Neutrophil (primary cell): ENCODE measurements around the gene TWIST2.

Experiments
- H3K27ac ChIP-seq: fragments of 200-600 bp; sonication (generic); 2 replicates; pipeline ENCODE4 v1.5.1; 2016; ENCODE audit warnings: mild to moderate bottlenecking, moderate library complexity
- H3K27me3 ChIP-seq: fragments of 200-600 bp; sonication (generic); 2 replicates; pipeline ENCODE4 v1.6.0; 2016; ENCODE audit warnings: mild to moderate bottlenecking
- H3K36me3 ChIP-seq: fragments of 200-600 bp; sonication (generic); 2 replicates; pipeline ENCODE4 v1.5.1; 2017
- H3K4me1 ChIP-seq, 2 experiments: fragments of 200-600 bp in 1 of 2; sonication (generic) in 1 of 2; 1 replicate in 1 of 2; 2 replicates in 1 of 2; pipeline versions ENCODE4 v1.5.1 to v1.6.1; 2013 to 2016; ENCODE audit warnings: low read depth in 1 of 2, low read length in 1 of 2, mild to moderate bottlenecking in 1 of 2, moderate library complexity in 1 of 2; ENCODE audit not compliant: control insufficient read depth in 1 of 2, insufficient read depth in 1 of 2
- H3K4me3 ChIP-seq, 2 experiments: fragments of 200-600 bp in 1 of 2; sonication (generic) in 1 of 2; 1 replicate in 1 of 2; 2 replicates in 1 of 2; pipeline ENCODE4 v1.5.1; 2013 to 2016; ENCODE audit warnings: low read depth in 1 of 2, low read length in 1 of 2, mild to moderate bottlenecking in 1 of 2, moderate library complexity in 1 of 2
- H3K9me3 ChIP-seq: fragments of 200-600 bp; sonication (generic); 2 replicates; pipeline ENCODE4 v1.5.1; 2016
- TF ChIP-seq, protein P1 (sequence below): fragments of 200-600 bp; sonication (generic); IDR thresholded peaks from 2 replicates; pipeline ENCODE4 v1.5.1; 2016; ENCODE audit warnings: antibody characterized with exemption

TWIST2 gene

DNA sequence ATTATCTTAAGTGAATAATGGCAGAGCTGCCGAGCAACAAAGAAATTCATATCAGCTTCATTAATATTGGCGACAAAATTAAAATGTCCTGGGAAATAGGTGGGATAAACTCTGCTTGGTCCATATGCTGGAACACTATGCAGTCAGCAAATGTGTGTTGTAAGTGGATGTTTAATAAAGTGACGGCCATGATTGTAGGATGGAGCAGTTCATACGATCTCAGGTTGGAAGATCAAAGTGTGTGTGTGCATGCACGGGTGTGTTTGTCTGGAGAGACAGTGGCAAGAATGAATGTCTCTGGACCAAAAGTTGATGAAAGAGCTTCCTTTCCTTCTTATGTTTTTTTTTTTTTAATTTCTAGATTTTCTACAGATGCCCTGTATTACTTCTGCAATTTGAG lies 14.8 kb downstream of the TWIST2 start:
- H3K4me3 ChIP-seq = no peak overlapping the region
- H3K4me1 ChIP-seq = peaks cover 9 to 11% of the 10 kb centered on the region in 2 experiments
- peaks cover 55% of the 10 kb centered on the region for H3K27me3 ChIP-seq
- H3K36me3 ChIP-seq = no peaks in the 10 kb centered on the region
- H3K9me3 ChIP-seq = no peaks in the 10 kb centered on the region
- TF ChIP-seq, protein P1, sequence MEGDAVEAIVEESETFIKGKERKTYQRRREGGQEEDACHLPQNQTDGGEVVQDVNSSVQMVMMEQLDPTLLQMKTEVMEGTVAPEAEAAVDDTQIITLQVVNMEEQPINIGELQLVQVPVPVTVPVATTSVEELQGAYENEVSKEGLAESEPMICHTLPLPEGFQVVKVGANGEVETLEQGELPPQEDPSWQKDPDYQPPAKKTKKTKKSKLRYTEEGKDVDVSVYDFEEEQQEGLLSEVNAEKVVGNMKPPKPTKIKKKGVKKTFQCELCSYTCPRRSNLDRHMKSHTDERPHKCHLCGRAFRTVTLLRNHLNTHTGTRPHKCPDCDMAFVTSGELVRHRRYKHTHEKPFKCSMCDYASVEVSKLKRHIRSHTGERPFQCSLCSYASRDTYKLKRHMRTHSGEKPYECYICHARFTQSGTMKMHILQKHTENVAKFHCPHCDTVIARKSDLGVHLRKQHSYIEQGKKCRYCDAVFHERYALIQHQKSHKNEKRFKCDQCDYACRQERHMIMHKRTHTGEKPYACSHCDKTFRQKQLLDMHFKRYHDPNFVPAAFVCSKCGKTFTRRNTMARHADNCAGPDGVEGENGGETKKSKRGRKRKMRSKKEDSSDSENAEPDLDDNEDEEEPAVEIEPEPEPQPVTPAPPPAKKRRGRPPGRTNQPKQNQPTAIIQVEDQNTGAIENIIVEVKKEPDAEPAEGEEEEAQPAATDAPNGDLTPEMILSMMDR = no peak
- H3K27ac ChIP-seq = no peak overlapping the region

DNA sequence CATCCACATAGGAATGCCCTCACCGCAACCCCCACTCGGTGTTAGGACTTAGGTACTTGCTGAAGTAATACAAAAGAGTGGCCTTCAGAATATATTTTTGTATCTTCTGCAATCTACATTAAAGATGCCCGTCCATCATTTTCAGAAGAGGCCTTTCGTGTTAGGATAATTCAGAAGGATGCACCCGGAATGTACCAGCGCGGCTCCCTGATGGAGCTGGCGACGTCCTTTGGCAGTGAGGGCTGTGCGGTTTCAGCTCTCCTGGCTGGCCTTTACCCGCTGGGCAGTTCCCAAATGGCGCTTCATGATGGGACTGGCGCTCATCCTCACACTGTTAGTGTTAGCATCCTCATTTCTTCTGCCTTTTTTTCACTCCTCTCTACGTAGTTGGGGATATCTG lies 15.3 kb downstream of the TWIST2 start:
- no peak overlapping the region for H3K4me3 ChIP-seq
- peaks cover 4 to 6% of the 10 kb centered on the region in 2 experiments for H3K4me1 ChIP-seq
- no peaks in the 10 kb centered on the region for H3K36me3 ChIP-seq
- no peaks in the 10 kb centered on the region for H3K9me3 ChIP-seq
- H3K27me3 ChIP-seq = peaks cover 60% of the 10 kb centered on the region
- TF ChIP-seq, protein P1 = no peak
- no peak overlapping the region for H3K27ac ChIP-seq

DNA sequence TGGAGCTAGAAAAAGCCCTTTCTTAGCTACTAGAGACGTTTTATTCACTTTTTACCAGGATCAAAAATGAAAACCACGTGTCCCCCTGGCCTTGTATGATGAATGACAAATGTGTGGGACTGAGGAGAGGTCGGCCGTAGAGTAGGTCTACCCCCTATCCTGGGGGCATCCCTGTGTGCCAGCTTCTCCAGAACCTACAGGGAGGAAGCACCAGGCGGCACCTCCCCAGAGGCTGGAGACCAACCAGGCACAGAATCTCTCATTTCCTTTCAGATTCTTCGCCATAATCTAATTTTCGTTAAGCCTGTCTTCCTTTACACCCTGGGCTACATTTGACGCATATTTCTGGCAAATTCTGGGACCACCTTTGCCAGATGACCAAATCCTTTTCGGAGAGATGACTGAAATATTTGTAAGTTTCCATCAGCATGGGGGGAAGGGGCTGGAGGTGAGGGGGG lies 15.9 kb downstream of the TWIST2 start:
- TF ChIP-seq, protein P1 = no peak
- Histone ChIP-seq H3K27me3 (peaks cover 65% of the 10 kb centered on the region), H3K36me3 (no peaks in the 10 kb centered on the region), H3K4me3 (no peak overlapping the region), H3K4me1 (peaks cover 0 to under 1% of the 10 kb centered on the region in 2 experiments), H3K27ac (no peak overlapping the region), H3K9me3 (no peaks in the 10 kb centered on the region)

DNA sequence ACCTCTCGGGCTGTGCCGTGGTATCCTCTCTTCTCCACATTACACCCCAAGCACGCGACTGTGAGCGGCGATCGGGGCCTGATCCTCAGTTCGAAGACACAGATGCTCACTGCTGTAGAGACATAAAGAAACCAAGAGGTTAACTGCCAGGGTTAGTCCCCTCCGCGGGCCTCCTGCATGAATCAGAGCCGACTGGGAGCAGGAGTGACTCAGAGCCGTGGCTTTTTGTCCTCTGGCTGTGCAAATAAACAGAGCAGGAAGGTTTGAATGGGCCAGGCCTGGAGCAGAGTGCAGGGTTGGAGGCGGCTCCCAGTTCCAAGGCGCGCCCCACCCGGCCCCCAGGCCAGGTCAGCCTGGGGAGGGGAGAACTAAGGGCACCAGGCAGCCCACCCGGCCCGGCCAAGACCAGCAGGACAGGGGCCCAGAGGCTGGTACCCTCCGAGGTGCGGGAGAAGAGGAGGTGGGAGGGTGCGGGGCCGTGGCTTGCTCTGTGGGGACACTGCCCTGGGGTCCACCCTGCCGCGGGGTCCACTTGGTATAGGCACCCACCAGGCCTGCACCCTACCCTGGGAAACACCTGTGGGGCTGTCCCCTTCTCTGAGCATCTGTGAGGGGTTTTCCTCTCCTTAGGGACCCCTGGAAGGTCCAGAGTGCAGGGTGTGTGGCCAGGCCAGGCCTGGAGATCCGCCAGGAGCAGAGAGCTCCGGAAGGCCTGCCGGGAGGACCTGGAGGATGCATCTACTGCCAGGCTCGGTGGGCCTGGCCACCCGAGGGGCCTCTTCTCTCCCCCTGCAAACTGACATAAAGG lies 16.5 kb downstream of the TWIST2 start:
- H3K4me3 ChIP-seq = no peak overlapping the region
- peaks cover 65% of the 10 kb centered on the region for H3K27me3 ChIP-seq
- TF ChIP-seq, protein P1 = no peak
- H3K4me1 ChIP-seq = no peaks in the 10 kb centered on the region
- H3K36me3 ChIP-seq = no peaks in the 10 kb centered on the region
- H3K27ac ChIP-seq = no peak overlapping the region
- no peaks in the 10 kb centered on the region for H3K9me3 ChIP-seq

DNA sequence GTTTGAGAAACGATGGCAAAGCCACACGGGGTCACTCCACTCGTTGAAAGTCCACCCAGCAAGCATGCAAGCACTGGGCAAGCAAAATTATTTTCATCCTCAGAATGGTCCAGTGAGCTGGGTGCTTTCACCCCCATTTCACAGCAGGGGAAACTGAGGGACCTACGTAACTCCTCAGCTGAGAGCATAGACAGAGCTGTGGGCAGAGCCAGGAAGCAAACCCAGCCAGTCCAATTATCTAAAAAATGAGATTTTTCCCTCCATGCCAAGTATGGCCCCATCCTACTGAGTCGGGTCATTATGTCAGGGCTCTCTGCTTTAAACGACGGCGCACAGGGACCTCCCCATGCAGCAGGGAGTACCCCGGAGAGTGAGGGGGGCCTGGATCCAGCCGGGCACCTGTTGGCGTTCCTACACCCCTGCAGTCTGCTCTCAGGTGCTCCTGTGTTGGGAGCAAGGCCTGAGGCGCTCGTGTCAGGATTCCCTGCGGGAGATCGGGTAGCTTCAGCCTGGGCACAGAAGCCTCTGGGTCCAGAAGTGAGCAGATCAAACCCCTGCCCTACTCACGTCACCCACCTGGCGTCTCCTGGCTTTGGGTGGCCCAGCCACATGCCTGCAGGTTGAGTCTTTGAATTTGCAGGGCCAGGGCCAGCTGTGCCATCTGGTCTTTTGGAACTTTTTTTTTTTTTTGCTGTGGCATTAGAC lies 17.3 kb downstream of the TWIST2 start:
- no peak overlapping the region for H3K27ac ChIP-seq
- H3K36me3 ChIP-seq = no peaks in the 10 kb centered on the region
- H3K9me3 ChIP-seq = no peaks in the 10 kb centered on the region
- H3K4me1 ChIP-seq = no peaks in the 10 kb centered on the region
- no peak overlapping the region for H3K4me3 ChIP-seq
- peaks cover 63% of the 10 kb centered on the region for H3K27me3 ChIP-seq
- TF ChIP-seq, protein P1 = no peak
